Ishikawa (cell line): Measurements from ENCODE around the gene CPNE9.

ENCODE experiments used
- CEBPB ChIP-seq: IDR thresholded peaks from 2 replicates; pipeline ENCODE4 v1.6.1; 2012
- CREB1 ChIP-seq: IDR thresholded peaks from 2 replicates; pipeline ENCODE4 v1.6.1; 2012; ENCODE audit warnings: low read depth
- EGR1 ChIP-seq: IDR thresholded peaks from 2 replicates; pipeline ENCODE4 v1.6.1; 2012
- EP300 ChIP-seq: IDR thresholded peaks from 2 replicates; pipeline ENCODE4 v1.6.1; 2012; ENCODE audit warnings: borderline replicate concordance
- FOXM1 ChIP-seq: IDR thresholded peaks from 2 replicates; pipeline ENCODE4 v1.6.1; 2012; ENCODE audit warnings: low read depth, borderline replicate concordance
- NFIC ChIP-seq: IDR thresholded peaks from 2 replicates; pipeline ENCODE4 v1.6.1; 2012
- RAD21 ChIP-seq: IDR thresholded peaks from 2 replicates; pipeline ENCODE4 v1.6.1; 2012; ENCODE audit warnings: low read depth
- TAF1 ChIP-seq: IDR thresholded peaks from 2 replicates; pipeline ENCODE4 v1.6.1; 2012; ENCODE audit warnings: low read depth, mild to moderate bottlenecking
- TCF12 ChIP-seq: IDR thresholded peaks from 2 replicates; pipeline ENCODE4 v1.6.1; 2012; ENCODE audit warnings: low read depth
- TEAD4 ChIP-seq: IDR thresholded peaks from 2 replicates; pipeline ENCODE4 v1.6.1; 2012
- ZBTB7A ChIP-seq: IDR thresholded peaks from 2 replicates; pipeline ENCODE4 v1.6.1; 2012; ENCODE audit warnings: low read depth
- TF ChIP-seq, protein P1 (sequence below): IDR thresholded peaks from 2 replicates; pipeline ENCODE4 v1.6.1; 2012; ENCODE audit warnings: low read depth, mild to moderate bottlenecking
- TF ChIP-seq, protein P2 (sequence below): IDR thresholded peaks from 2 replicates; pipeline ENCODE4 v1.6.1; 2012
- TF ChIP-seq, protein P3 (sequence below): IDR thresholded peaks from 2 replicates; pipeline ENCODE4 v1.6.1; 2012

Gene CPNE9, protein sequence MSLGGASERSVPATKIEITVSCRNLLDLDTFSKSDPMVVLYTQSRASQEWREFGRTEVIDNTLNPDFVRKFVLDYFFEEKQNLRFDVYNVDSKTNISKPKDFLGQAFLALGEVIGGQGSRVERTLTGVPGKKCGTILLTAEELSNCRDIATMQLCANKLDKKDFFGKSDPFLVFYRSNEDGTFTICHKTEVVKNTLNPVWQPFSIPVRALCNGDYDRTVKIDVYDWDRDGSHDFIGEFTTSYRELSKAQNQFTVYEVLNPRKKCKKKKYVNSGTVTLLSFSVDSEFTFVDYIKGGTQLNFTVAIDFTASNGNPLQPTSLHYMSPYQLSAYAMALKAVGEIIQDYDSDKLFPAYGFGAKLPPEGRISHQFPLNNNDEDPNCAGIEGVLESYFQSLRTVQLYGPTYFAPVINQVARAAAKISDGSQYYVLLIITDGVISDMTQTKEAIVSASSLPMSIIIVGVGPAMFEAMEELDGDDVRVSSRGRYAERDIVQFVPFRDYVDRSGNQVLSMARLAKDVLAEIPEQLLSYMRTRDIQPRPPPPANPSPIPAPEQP

DNA sequence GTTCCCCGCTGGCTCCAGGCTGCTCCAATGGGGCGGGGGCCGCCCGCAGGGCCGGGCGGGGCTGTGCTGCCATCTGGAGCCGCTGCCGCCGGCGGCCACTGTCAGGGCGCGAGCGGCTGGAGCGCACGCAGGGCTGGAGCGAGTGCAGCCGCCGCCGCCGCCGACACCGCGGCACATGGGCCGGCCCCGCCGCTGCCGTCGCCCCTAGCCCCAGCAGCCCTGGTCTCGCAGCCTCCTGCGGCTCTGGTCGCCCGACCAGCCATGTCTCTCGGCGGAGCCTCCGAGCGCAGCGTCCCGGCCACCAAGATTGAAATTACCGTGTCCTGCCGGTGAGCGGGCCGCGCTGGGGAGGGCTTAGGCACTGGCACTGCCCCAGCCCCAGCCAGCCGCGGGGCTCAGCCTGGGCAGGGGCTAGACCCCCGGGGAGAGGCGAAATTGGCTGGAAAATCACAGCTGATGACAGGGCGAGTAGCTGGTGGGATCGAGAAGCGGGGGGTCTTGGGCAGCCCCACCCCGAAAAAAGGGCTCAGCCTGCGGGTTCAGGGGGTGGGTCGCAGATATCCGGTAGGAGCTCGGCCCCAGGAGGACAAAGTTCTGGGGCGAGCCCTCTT, at the start of gene CPNE9:
Gene CPNE9, plus strand, starts transcription at position 98 of the 611 bp plus-strand sequence. Its CDS starts 164 bp downstream, at position 262.
- TF ChIP-seq ZBTB7A (no peak), CREB1 (no peak)
- TF ChIP-seq, protein P1, sequence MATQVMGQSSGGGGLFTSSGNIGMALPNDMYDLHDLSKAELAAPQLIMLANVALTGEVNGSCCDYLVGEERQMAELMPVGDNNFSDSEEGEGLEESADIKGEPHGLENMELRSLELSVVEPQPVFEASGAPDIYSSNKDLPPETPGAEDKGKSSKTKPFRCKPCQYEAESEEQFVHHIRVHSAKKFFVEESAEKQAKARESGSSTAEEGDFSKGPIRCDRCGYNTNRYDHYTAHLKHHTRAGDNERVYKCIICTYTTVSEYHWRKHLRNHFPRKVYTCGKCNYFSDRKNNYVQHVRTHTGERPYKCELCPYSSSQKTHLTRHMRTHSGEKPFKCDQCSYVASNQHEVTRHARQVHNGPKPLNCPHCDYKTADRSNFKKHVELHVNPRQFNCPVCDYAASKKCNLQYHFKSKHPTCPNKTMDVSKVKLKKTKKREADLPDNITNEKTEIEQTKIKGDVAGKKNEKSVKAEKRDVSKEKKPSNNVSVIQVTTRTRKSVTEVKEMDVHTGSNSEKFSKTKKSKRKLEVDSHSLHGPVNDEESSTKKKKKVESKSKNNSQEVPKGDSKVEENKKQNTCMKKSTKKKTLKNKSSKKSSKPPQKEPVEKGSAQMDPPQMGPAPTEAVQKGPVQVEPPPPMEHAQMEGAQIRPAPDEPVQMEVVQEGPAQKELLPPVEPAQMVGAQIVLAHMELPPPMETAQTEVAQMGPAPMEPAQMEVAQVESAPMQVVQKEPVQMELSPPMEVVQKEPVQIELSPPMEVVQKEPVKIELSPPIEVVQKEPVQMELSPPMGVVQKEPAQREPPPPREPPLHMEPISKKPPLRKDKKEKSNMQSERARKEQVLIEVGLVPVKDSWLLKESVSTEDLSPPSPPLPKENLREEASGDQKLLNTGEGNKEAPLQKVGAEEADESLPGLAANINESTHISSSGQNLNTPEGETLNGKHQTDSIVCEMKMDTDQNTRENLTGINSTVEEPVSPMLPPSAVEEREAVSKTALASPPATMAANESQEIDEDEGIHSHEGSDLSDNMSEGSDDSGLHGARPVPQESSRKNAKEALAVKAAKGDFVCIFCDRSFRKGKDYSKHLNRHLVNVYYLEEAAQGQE, result no peak
- TF ChIP-seq, protein P2, sequence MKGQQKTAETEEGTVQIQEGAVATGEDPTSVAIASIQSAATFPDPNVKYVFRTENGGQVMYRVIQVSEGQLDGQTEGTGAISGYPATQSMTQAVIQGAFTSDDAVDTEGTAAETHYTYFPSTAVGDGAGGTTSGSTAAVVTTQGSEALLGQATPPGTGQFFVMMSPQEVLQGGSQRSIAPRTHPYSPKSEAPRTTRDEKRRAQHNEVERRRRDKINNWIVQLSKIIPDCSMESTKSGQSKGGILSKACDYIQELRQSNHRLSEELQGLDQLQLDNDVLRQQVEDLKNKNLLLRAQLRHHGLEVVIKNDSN, result no peak
- TF ChIP-seq, protein P3, sequence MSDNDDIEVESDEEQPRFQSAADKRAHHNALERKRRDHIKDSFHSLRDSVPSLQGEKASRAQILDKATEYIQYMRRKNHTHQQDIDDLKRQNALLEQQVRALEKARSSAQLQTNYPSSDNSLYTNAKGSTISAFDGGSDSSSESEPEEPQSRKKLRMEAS, result no peak

DNA sequence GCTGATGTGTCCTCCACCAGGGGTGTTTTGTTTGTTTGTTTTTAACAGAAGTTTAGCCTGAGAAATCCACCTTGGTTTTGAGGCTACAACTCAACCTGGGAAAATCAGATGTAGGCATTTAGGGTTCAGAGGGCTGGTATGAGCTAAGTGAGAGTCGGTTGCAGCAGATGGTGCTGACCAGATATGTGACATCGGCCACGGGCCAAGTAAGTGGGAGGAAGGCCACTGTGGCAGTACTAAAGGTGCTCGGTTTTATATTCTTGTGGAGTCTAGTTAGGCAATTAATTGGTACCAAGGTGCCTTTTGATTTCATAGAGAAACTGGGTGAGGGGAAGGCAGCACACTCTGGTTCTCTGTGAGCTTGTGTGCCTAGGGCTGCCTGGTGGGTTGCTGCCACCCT, 43.8 kb upstream of the CPNE9 start:
- no peak for TF ChIP-seq TEAD4
- no peak for TF ChIP-seq EGR1
- no peak for TF ChIP-seq TAF1
- TF ChIP-seq, protein P1, result no peak
- TF ChIP-seq, protein P3, result no peak
- no peak for TF ChIP-seq CREB1
- no peak for TF ChIP-seq EP300
- TF ChIP-seq, protein P2, result no peak
- no peak for TF ChIP-seq RAD21

DNA sequence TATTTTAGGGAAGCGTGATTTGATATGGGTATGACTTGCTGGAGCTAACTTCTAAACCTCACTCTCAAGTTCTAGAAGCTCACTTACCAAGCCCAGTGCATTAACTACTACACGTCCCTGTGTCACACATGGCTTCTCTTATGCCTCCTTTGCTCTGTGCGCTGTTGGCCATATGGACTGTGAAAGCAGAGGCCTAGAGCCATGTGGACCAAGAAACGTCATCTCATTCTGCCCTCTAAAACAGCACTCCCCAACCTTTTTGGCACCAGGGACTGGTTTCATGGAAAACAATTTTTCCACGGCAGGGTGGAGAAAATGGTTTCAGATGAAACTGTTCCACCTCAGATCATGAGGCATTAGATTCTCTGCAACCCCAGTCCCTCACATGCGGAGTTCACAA, 42.7 kb upstream of the CPNE9 start:
- TF ChIP-seq TCF12 (no peak), TAF1 (no peak), EP300 (no peak), FOXM1 (no peak), CEBPB (no peak), EGR1 (no peak), NFIC (no peak), RAD21 (no peak), CREB1 (no peak), TEAD4 (no peak), ZBTB7A (no peak)
- TF ChIP-seq, protein P3, result no peak
- TF ChIP-seq, protein P2, result no peak
- TF ChIP-seq, protein P1, result no peak
